HFFc6 (cell line): ENCODE results near the gene ME3. TPM values are rescaled to one million over a fixed set of nuclear protein-coding genes. Genes with fewer than 3 reads are reported as not detected.
A peak's percentile ranks its signal among the peaks of the same experiment; 100 is the strongest.

Experiments
- DNase-seq: peaks from one replicate; pipeline ENCODE4 v3.0.0-alpha.2; 2018
- H3K27ac Mint-ChIP-seq: 2 replicates; pipeline ENCODE4 v1.8.0; 2020; ENCODE audit warnings: mild to moderate bottlenecking, mixed read lengths
- H3K27me3 Mint-ChIP-seq: 2 replicates; pipeline ENCODE4 v1.8.0; 2021; ENCODE audit warnings: mild to moderate bottlenecking, moderate library complexity, mixed read lengths; ENCODE audit not compliant: insufficient read depth
- H3K36me3 Mint-ChIP-seq: 2 replicates; pipeline ENCODE4 v1.8.0; 2021; ENCODE audit warnings: low read depth, mixed read lengths
- H3K4me1 Mint-ChIP-seq: 2 replicates; pipeline ENCODE4 v1.8.0; 2020; ENCODE audit warnings: low read depth, mixed read lengths
- H3K4me3 Mint-ChIP-seq: 2 replicates; pipeline ENCODE4 v1.8.0; 2020; ENCODE audit warnings: mild to moderate bottlenecking, moderate library complexity, mixed read lengths
- H3K9me3 Mint-ChIP-seq: 2 replicates; pipeline ENCODE4 v1.8.0; 2020; ENCODE audit warnings: mild to moderate bottlenecking, mixed read lengths
- CTCF ChIP-seq: fragments of 200-600 bp; sonication (generic); IDR thresholded peaks from 2 replicates; pipeline ENCODE4 v1.5.0; 2021; ENCODE audit warnings: antibody characterized with exemption, mild to moderate bottlenecking
- total RNA-seq, 6 experiments: library from RNA; stranded (reverse); fragmentation: NEBNext Ultra II Directional; extraction: Animal tissue kit (Norgen Biotek cat#: 25700); gene quantifications; 2 replicates in 1 of 6; 3 replicates in 5 of 6; pipeline ENCODE4 v1.2.3, GENCODE V29; 2021

The ME3 gene
- total RNA-seq, 6 experiments from 2014 or later: 3.5 to 8.6 (median 6.6) TPM

GRCh38 chr11:86592047-86592591, 80.3 kb downstream of the ME3 start:
- no peak for TF ChIP-seq CTCF
- Mint-ChIP-seq H3K9me3 (no peaks in the 10 kb centered on the region), H3K4me1 (peaks cover 50% of the 10 kb centered on the region), H3K4me3 (peak overlapping the region; percentile 22), H3K27me3 (peaks cover 3% of the 10 kb centered on the region; the same call in 1 of the 2 replicates), H3K36me3 (no peaks in the 10 kb centered on the region), H3K27ac (peak overlapping the region; percentile 80)
- DNase-seq: peak; percentile 64

- peaks cover 50% of the 10 kb centered on the region for H3K4me1 Mint-ChIP-seq
- no peak for TF ChIP-seq CTCF
- no peaks in the 10 kb centered on the region for H3K36me3 Mint-ChIP-seq
- no peak overlapping the region for H3K4me3 Mint-ChIP-seq
- DNase-seq: no peak
- H3K9me3 Mint-ChIP-seq: no peaks in the 10 kb centered on the region
- H3K27ac Mint-ChIP-seq: peak overlapping the region; percentile 80
- peaks cover 3% of the 10 kb centered on the region; the same call in 1 of the 2 replicates for H3K27me3 Mint-ChIP-seq
These were observed 80.8 kb downstream of the ME3 start for GRCh38 chr11:86591631-86592030.

GRCh38 chr11:86589856-86590589, 82.4 kb downstream of the ME3 start:
- TF ChIP-seq CTCF: no peak
- Mint-ChIP-seq H3K9me3 (no peaks in the 10 kb centered on the region), H3K27ac (no peak overlapping the region), H3K27me3 (peaks cover 3% of the 10 kb centered on the region; the same call in 1 of the 2 replicates), H3K4me3 (no peak overlapping the region), H3K36me3 (no peaks in the 10 kb centered on the region), H3K4me1 (peaks cover 41% of the 10 kb centered on the region)
- DNase-seq: no peak

GRCh38 chr11:86589204-86589603, 83.2 kb downstream of the ME3 start:
- H3K4me3 Mint-ChIP-seq: no peak overlapping the region
- H3K4me1 Mint-ChIP-seq: peaks cover 33% of the 10 kb centered on the region
- H3K27me3 Mint-ChIP-seq: peaks cover 3% of the 10 kb centered on the region; the same call in 1 of the 2 replicates
- DNase-seq: no peak
- no peak overlapping the region for H3K27ac Mint-ChIP-seq
- no peak for TF ChIP-seq CTCF
- H3K36me3 Mint-ChIP-seq: no peaks in the 10 kb centered on the region
- no peaks in the 10 kb centered on the region for H3K9me3 Mint-ChIP-seq

GRCh38 chr11:86588566-86589090, 83.8 kb downstream of the ME3 start:
- Mint-ChIP-seq H3K4me3 (no peak overlapping the region), H3K27me3 (peaks cover 3% of the 10 kb centered on the region; the same call in 1 of the 2 replicates), H3K9me3 (no peaks in the 10 kb centered on the region), H3K36me3 (no peaks in the 10 kb centered on the region), H3K27ac (no peak overlapping the region), H3K4me1 (peaks cover 27% of the 10 kb centered on the region)
- no peak for TF ChIP-seq CTCF
- no peak for DNase-seq
